ENCODE data around the gene NAT9. TPM values are rescaled to one million over a fixed set of nuclear protein-coding genes. Genes with fewer than 3 reads are reported as not detected.

Gene NAT9
- total and polyA plus RNA-seq, 2 experiments from 2014 or later, result 37.3 to 37.5 TPM

- Mint-ChIP-seq H3K27me3 (ENCODE audit: insufficient read depth, low read depth, poor library complexity) (peaks cover 10% of the 10 kb centered on the region), H3K27ac (no peak overlapping the region), H3K36me3 (ENCODE audit: low read depth) (peaks cover 22% of the 10 kb centered on the region), H3K4me1 (no peaks in the 10 kb centered on the region), H3K9me3 (no peaks in the 10 kb centered on the region), H3K4me3 (no peak overlapping the region)
- H3K27me3 ChIP-seq (ENCODE audit: insufficient read depth), result no peaks in the 10 kb centered on the region
- no peak for DNase-seq (ENCODE audit: low spot score)
- TF ChIP-seq JUNB (IDR thresholded peaks at IDR 0.05; ENCODE audit: unreplicated experiment) (no peak), STAT1 (IDR thresholded peaks at IDR 0.05; ENCODE audit: unreplicated experiment) (no peak), ZNF114 (CRISPR knock-in tag; IDR thresholded peaks at IDR 0.05) (no peak), ETS1 (IDR thresholded peaks at IDR 0.05) (no peak), ZNF331 (CRISPR knock-in tag; IDR thresholded peaks at IDR 0.05; ENCODE audit: low read depth) (no peak), EZH2phosphoT487 (IDR thresholded peaks at IDR 0.05; ENCODE audit: unreplicated experiment) (no peak), CTCF (conservative IDR thresholded peaks at IDR 0.05; ENCODE audit: low read depth in 2 of 2) (no peak), ZNF462 (CRISPR knock-in tag; IDR thresholded peaks at IDR 0.05) (no peak), REST (IDR thresholded peaks at IDR 0.05; ENCODE audit: unreplicated experiment) (no peak)
- no peak overlapping the region for H2AFZ ChIP-seq
- H3K79me2 ChIP-seq (replicated peaks; ENCODE audit: insufficient read depth), result no peaks in the 10 kb centered on the region
- H3K4me3 ChIP-seq, result no peak overlapping the region
- peaks cover 12% of the 10 kb centered on the region for H4K20me1 ChIP-seq (replicated peaks; ENCODE audit: insufficient read depth)
- H3K36me3 ChIP-seq (ENCODE audit: insufficient read depth), result no peaks in the 10 kb centered on the region
- no peak for ATAC-seq
- no peaks in the 10 kb centered on the region for H3K4me1 ChIP-seq (ENCODE audit: insufficient read depth)
- no peak overlapping the region for H3K27ac ChIP-seq (ENCODE audit: low read depth)
- no peaks in the 10 kb centered on the region for H3F3A ChIP-seq (replicated peaks; ENCODE audit: low read depth)
- no peaks in the 10 kb centered on the region for H3K9me2 ChIP-seq (ENCODE audit: insufficient read depth)
- H3K4me2 ChIP-seq, result no peak overlapping the region
These were observed 27.3 kb upstream of the NAT9 start for GRCh38 chr17:74803388-74803930.
